HEK293T (cell line): Measurements from ENCODE around the gene CRYBB3.

Source experiments
- BHLHE40 ChIP-seq: fragments of 450-650 bp; IDR thresholded peaks from 2 replicates; pipeline ENCODE4 v1.6.1; 2016; ENCODE audit warnings: mild to moderate bottlenecking, moderate library complexity, borderline replicate concordance
- ELF4 ChIP-seq: fragments of 450-650 bp; IDR thresholded peaks from 2 replicates; pipeline ENCODE4 v1.6.1; 2017; ENCODE audit warnings: antibody characterized with exemption
- FOXA1 ChIP-seq: fragments of 450-650 bp; IDR thresholded peaks from 2 replicates; pipeline ENCODE4 v1.6.1; 2016; ENCODE audit warnings: mild to moderate bottlenecking
- FOXK2 ChIP-seq: fragments of 450-650 bp; IDR thresholded peaks from 2 replicates; pipeline ENCODE4 v1.6.1; 2016; ENCODE audit warnings: mild to moderate bottlenecking
- FOXM1 ChIP-seq: fragments of 450-650 bp; IDR thresholded peaks from 2 replicates; pipeline ENCODE4 v1.6.1; 2017; ENCODE audit warnings: mild to moderate bottlenecking, borderline replicate concordance
- NFRKB ChIP-seq: fragments of 450-650 bp; IDR thresholded peaks from 2 replicates; pipeline ENCODE4 v1.6.1; 2016; ENCODE audit warnings: mild to moderate bottlenecking, moderate library complexity
- SP1 ChIP-seq: fragments of 450-650 bp; IDR thresholded peaks from 2 replicates; pipeline ENCODE4 v1.6.1; 2017
- SUZ12 ChIP-seq: fragments of 450-650 bp; IDR thresholded peaks from 2 replicates; pipeline ENCODE4 v1.6.1; 2016; ENCODE audit warnings: mild to moderate bottlenecking
- TARDBP ChIP-seq: fragments of 450-650 bp; IDR thresholded peaks from 2 replicates; pipeline ENCODE4 v1.6.1; 2016
- TF ChIP-seq, protein P1 (sequence below): fragments of 450-650 bp; IDR thresholded peaks from 2 replicates; pipeline ENCODE4 v1.6.1; 2016

DNA sequence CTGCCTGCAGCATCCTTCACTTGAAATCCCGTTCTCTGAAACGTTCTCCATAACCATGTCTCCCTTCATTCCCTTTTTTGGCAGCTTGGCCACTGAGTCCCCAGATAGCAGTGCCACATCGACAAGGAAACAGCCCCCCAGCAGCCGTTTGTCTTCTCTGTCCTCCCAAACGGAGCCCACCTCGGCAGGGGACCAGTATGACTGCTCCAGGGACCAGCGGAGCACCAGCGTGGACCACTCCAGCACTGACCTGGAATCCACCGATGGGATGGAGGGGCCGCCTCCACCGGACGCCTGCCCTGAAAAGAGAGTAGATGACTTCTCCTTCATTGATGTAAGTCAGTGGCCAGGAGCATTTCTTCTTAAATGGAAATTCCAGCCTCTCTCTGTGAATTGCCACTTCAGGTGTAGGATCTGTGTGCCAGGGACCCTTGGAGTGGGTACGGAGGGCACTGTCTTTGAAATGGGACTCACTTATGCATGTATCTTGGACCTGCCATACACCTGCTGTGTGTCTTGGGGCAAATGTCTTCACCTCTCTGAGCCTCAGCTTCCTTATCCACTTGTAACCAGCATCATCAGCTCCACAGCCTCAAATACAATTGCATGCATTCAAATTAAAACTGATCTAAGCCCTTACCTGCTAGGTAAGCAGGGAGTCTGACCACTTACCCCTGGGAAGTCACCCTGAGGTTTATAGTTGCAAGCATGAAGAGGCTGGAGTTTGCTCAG is 25.3 kb upstream of the CRYBB3 start:
- TF ChIP-seq SUZ12 (no peak), NFRKB (no peak), SP1 (no peak), FOXK2 (no peak), ELF4 (no peak), FOXM1 (no peak), BHLHE40 (no peak), FOXA1 (no peak), TARDBP (no peak)
- TF ChIP-seq, protein P1, sequence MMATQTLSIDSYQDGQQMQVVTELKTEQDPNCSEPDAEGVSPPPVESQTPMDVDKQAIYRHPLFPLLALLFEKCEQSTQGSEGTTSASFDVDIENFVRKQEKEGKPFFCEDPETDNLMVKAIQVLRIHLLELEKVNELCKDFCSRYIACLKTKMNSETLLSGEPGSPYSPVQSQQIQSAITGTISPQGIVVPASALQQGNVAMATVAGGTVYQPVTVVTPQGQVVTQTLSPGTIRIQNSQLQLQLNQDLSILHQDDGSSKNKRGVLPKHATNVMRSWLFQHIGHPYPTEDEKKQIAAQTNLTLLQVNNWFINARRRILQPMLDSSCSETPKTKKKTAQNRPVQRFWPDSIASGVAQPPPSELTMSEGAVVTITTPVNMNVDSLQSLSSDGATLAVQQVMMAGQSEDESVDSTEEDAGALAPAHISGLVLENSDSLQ = no peak
